HEK293 (cell line): ENCODE data around the gene CDKAL1.
A peak's percentile ranks its signal among the peaks of the same experiment; 100 is the strongest.
"Not testable (repeated sequence)": the region's sequence is repeated elsewhere in the genome, so short reads cannot be mapped to it uniquely, and the experiment has no call there.

Source experiments
- CTCF ChIA-PET: fragments of 350-600 bp; formaldehyde crosslinking; extraction: SDS; loops from one replicate; lab custom pipeline; 2021; ENCODE audit warnings: antibody characterized with exemption; lab: Yijun Ruan, JAX
- POLR2A ChIA-PET: fragments of 300-600 bp; formaldehyde crosslinking; extraction: SDS; loops from one replicate; lab custom pipeline; 2020; ENCODE audit warnings: antibody characterized with exemption, inconsistent platforms; lab: Yijun Ruan, JAX
- H3K27ac ChIP-seq: fragments of 200-500 bp; sonication (Bioruptor generic); 2 replicates; pipeline ENCODE4 v1.5.1; 2014; ENCODE audit warnings: low read depth, low read length, control low read depth, inconsistent platforms; ENCODE audit errors: extremely low read depth
- H3K36me3 ChIP-seq, 2 experiments: fragments of 200-500 bp in 1 of 2; sonication (Bioruptor generic) in 1 of 2; 1 replicate in 1 of 2; 2 replicates in 1 of 2; pipeline ENCODE4 v1.5.1; 2014 to 2017; ENCODE audit warnings: inconsistent platforms in 2 of 2, low read length in 2 of 2; ENCODE audit not compliant: control insufficient read depth in 2 of 2, insufficient read depth in 1 of 2
- H3K4me1 ChIP-seq: fragments of 200-500 bp; sonication (Bioruptor generic); 2 replicates; pipeline ENCODE4 v1.5.1; 2014; ENCODE audit warnings: mild to moderate bottlenecking, low read length, inconsistent platforms; ENCODE audit not compliant: control insufficient read depth, insufficient read depth
- H3K4me3 ChIP-seq: 2 replicates; pipeline ENCODE4 v1.5.1; 2011; ENCODE audit warnings: low read depth, mild to moderate bottlenecking, control low read depth, low read length, moderate library complexity
- H3K9me3 ChIP-seq: fragments of 200-500 bp; sonication (Bioruptor generic); 2 replicates; pipeline ENCODE4 v1.5.1; 2014; ENCODE audit warnings: low read depth, low read length, inconsistent platforms; ENCODE audit not compliant: control insufficient read depth, insufficient read depth
- BCL11A ChIP-seq: fragments of 450-650 bp; formaldehyde crosslinking; IDR thresholded peaks from 2 replicates; pipeline ENCODE4 v1.5.1; 2016; ENCODE audit warnings: low read depth, missing biosample characterization, missing genetic modification characterization
- IKZF3 ChIP-seq: fragments of 450-650 bp; IDR thresholded peaks from 2 replicates; pipeline ENCODE4 v1.5.0; 2018; ENCODE audit warnings: missing biosample characterization, mild to moderate bottlenecking, missing genetic modification characterization, moderate library complexity
- SP2 ChIP-seq: fragments of 450-650 bp; formaldehyde crosslinking; IDR thresholded peaks from 2 replicates; pipeline ENCODE4 v1.5.1; 2016; ENCODE audit warnings: missing biosample characterization, missing genetic modification characterization
- ZFP3 ChIP-seq: fragments of 450-650 bp; formaldehyde crosslinking; IDR thresholded peaks from 2 replicates; pipeline ENCODE4 v1.5.1; 2016; ENCODE audit warnings: low read depth, missing biosample characterization, missing genetic modification characterization
- ZNF10 ChIP-seq: fragments of 450-650 bp; formaldehyde crosslinking; IDR thresholded peaks from 2 replicates; pipeline ENCODE4 v1.5.1; 2017; ENCODE audit warnings: missing biosample characterization, missing genetic modification characterization
- ZNF121 ChIP-seq: fragments of 450-650 bp; formaldehyde crosslinking; IDR thresholded peaks from 2 replicates; pipeline ENCODE4 v1.5.1; 2016; ENCODE audit warnings: missing biosample characterization, missing genetic modification characterization
- ZNF146 ChIP-seq: fragments of 450-650 bp; formaldehyde crosslinking; IDR thresholded peaks from 2 replicates; pipeline ENCODE4 v1.5.1; 2016; ENCODE audit warnings: missing biosample characterization, missing genetic modification characterization
- ZNF157 ChIP-seq: fragments of 450-650 bp; formaldehyde crosslinking; IDR thresholded peaks from 2 replicates; pipeline ENCODE4 v1.5.1; 2016; ENCODE audit warnings: missing biosample characterization, missing genetic modification characterization
- ZNF221 ChIP-seq: fragments of 450-650 bp; formaldehyde crosslinking; IDR thresholded peaks from 2 replicates; pipeline ENCODE4 v1.5.1; 2017; ENCODE audit warnings: missing biosample characterization, missing genetic modification characterization, borderline replicate concordance
- ZNF266 ChIP-seq: fragments of 450-650 bp; formaldehyde crosslinking; IDR thresholded peaks from 2 replicates; pipeline ENCODE4 v1.5.1; 2016; ENCODE audit warnings: missing biosample characterization, missing genetic modification characterization, low read depth
- ZNF335 ChIP-seq: fragments of 450-650 bp; formaldehyde crosslinking; conservative IDR thresholded peaks from 2 replicates; pipeline ENCODE4 v1.5.1; 2016; ENCODE audit warnings: missing biosample characterization, missing genetic modification characterization
- ZNF404 ChIP-seq: fragments of 450-650 bp; formaldehyde crosslinking; IDR thresholded peaks from 2 replicates; pipeline ENCODE4 v1.5.1; 2017; ENCODE audit warnings: missing biosample characterization, missing genetic modification characterization
- ZNF561 ChIP-seq: fragments of 450-650 bp; IDR thresholded peaks from 2 replicates; pipeline ENCODE4 v1.5.1; 2018; ENCODE audit warnings: missing biosample characterization, missing genetic modification characterization, borderline replicate concordance
- ZNF596 ChIP-seq: fragments of 450-650 bp; IDR thresholded peaks from 2 replicates; pipeline ENCODE4 v1.5.0; 2018; ENCODE audit warnings: missing biosample characterization, mild to moderate bottlenecking, missing genetic modification characterization, moderate library complexity
- ZNF623 ChIP-seq: fragments of 450-650 bp; formaldehyde crosslinking; IDR thresholded peaks from 2 replicates; pipeline ENCODE4 v1.5.1; 2016; ENCODE audit warnings: missing biosample characterization, missing genetic modification characterization
- ZNF629 ChIP-seq: fragments of 450-650 bp; formaldehyde crosslinking; IDR thresholded peaks from 2 replicates; pipeline ENCODE4 v1.5.1; 2017; ENCODE audit warnings: missing biosample characterization, missing genetic modification characterization
- ZNF664 ChIP-seq: fragments of 450-650 bp; formaldehyde crosslinking; IDR thresholded peaks from 2 replicates; pipeline ENCODE4 v1.5.1; 2016; ENCODE audit warnings: missing biosample characterization, missing genetic modification characterization
- ZNF792 ChIP-seq: fragments of 450-650 bp; formaldehyde crosslinking; IDR thresholded peaks from 2 replicates; pipeline ENCODE4 v1.5.1; 2016; ENCODE audit warnings: missing biosample characterization, missing genetic modification characterization
- ZNF830 ChIP-seq: fragments of 450-650 bp; IDR thresholded peaks from 2 replicates; pipeline ENCODE4 v1.5.0; 2018; ENCODE audit warnings: missing biosample characterization, missing genetic modification characterization, low read depth, mild to moderate bottlenecking, moderate library complexity
- ZNF843 ChIP-seq: fragments of 450-650 bp; formaldehyde crosslinking; IDR thresholded peaks from 2 replicates; pipeline ENCODE4 v1.5.1; 2016; ENCODE audit warnings: missing biosample characterization, missing genetic modification characterization
- ZSCAN16 ChIP-seq: fragments of 450-650 bp; formaldehyde crosslinking; IDR thresholded peaks from 2 replicates; pipeline ENCODE4 v1.5.1; 2016; ENCODE audit warnings: missing biosample characterization, missing genetic modification characterization
- ZXDB ChIP-seq: fragments of 450-650 bp; formaldehyde crosslinking; IDR thresholded peaks from 2 replicates; pipeline ENCODE4 v1.5.1; 2016; ENCODE audit warnings: missing biosample characterization, missing genetic modification characterization
- TF ChIP-seq, protein P1 (sequence below): fragments of 450-650 bp; formaldehyde crosslinking; IDR thresholded peaks from 2 replicates; pipeline ENCODE4 v1.5.1; 2016; ENCODE audit warnings: missing biosample characterization, missing genetic modification characterization
- TF ChIP-seq, protein P2 (sequence below): fragments of 450-650 bp; formaldehyde crosslinking; IDR thresholded peaks from 2 replicates; pipeline ENCODE4 v1.5.1; 2016; ENCODE audit warnings: missing biosample characterization, missing genetic modification characterization
- TF ChIP-seq, protein P3 (sequence below): fragments of 450-650 bp; formaldehyde crosslinking; IDR thresholded peaks from 2 replicates; pipeline ENCODE4 v1.5.1; 2017; ENCODE audit warnings: missing biosample characterization, missing genetic modification characterization
- TF ChIP-seq, protein P4 (sequence below): fragments of 450-650 bp; formaldehyde crosslinking; IDR thresholded peaks from 2 replicates; pipeline ENCODE4 v1.5.1; 2016; ENCODE audit warnings: missing biosample characterization, missing genetic modification characterization

The CDKAL1 gene

DNA sequence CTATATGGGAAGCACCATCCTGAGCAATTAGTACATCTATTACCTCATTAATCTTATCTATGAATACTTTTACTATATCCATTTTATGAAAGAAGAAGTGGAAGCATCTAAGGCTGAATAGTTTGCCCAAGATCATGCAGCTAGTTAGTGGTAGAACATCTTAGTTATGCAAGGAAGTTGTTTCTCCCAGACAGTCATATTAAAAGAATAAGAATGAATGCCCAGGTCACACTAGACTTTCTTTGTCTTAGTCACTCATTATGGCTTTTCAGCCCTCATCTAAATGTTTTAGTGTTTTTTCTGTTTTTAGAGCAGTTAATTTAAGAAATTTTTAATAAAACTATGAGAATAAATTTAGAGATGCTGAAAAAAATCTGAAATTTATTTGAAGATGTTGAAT, 517.5 kb downstream of the CDKAL1 start (continued):
- TF ChIP-seq ZNF157: no peak
- TF ChIP-seq ZNF404 (tag by site-specific recombination): no peak
- no peak for TF ChIP-seq SP2 (tag by site-specific recombination)

DNA sequence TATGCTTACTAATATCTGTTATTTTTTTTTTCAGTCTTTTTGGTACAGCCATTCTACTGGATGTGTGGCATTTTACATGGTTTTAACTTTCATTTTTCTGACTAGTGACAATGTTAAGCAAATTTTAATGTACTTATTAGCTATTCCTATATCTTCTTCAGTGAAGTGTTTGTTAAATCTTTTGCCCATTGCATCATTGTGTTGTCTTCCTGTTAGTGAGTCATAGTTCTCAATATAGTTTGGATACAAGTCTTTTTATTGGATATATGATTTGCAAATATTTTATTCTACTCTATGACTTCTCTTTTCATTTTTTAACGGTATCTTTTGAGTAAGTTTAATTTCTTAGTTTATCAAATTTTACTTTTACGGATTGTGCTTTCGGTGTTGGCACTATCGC, 519.4 kb downstream of the CDKAL1 start:
- Histone ChIP-seq H3K36me3 (no peaks in the 10 kb centered on the region), H3K4me3 (no peak overlapping the region), H3K4me1 (no peaks in the 10 kb centered on the region)
- POLR2A ChIA-PET: no interaction called here
- TF ChIP-seq ZXDB (tag by site-specific recombination) (no peak), ZNF561 (no peak), ZNF664 (no peak), IKZF3 (no peak), ZSCAN16 (tag by site-specific recombination) (no peak)
- TF ChIP-seq, protein P1, sequence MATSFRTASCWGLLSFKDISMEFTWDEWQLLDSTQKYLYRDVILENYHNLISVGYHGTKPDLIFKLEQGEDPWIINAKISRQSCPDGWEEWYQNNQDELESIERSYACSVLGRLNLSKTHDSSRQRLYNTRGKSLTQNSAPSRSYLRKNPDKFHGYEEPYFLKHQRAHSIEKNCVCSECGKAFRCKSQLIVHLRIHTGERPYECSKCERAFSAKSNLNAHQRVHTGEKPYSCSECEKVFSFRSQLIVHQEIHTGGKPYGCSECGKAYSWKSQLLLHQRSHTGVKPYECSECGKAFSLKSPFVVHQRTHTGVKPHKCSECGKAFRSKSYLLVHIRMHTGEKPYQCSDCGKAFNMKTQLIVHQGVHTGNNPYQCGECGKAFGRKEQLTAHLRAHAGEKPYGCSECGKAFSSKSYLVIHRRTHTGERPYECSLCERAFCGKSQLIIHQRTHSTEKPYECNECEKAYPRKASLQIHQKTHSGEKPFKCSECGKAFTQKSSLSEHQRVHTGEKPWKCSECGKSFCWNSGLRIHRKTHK (tag by site-specific recombination): no peak
- TF ChIP-seq, protein P2, sequence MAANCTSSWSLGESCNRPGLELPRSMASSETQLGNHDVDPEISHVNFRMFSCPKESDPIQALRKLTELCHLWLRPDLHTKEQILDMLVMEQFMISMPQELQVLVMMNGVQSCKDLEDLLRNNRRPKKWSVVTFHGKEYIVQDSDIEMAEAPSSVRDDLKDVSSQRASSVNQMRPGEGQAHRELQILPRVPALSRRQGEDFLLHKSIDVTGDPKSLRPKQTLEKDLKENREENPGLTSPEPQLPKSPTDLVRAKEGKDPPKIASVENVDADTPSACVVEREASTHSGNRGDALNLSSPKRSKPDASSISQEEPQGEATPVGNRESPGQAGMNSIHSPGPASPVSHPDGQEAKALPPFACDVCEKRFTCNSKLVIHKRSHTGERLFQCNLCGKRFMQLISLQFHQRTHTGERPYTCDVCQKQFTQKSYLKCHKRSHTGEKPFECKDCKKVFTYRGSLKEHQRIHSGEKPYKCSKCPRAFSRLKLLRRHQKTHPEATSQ: no peak
- TF ChIP-seq, all 188 proteins: peak for 0
- CTCF ChIA-PET: interaction anchor here (0.7 kb wide), 1 partner anchor 925 kb away, joined by 3 read pairs; no protein-coding TSS in a partner anchor
- H3K27ac ChIP-seq: no peak overlapping the region
- H3K9me3 ChIP-seq: no peaks in the 10 kb centered on the region

DNA sequence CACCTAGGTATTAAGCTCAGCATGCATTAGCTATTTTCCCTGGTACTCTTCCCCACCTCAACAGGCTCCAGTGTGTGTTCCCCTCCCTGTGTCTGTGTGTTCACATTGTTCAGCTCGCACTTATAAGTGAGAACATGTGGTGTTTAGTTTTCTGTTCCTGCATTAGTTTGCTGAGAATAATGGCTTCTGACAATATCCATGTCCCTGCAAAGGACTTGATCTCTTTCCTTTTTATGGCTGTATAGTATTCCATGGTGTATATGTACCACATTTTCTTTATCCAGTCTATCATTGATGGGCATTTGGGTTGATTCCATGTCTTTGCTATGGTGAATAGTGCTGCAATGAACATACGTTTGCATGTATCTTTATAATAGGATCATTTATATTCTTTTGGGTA, 521.2 kb downstream of the CDKAL1 start:
- H3K9me3 ChIP-seq, H3K27ac ChIP-seq, H3K4me3 ChIP-seq, H3K36me3 ChIP-seq, CTCF ChIA-PET, POLR2A ChIA-PET: not testable (repeated sequence)
- TF ChIP-seq ZNF146 (tag by site-specific recombination): peak; percentile 72; the same call in 1 of the 2 replicates
- TF ChIP-seq, all 188 proteins: peak for 1; not testable (repeated sequence) for 187
- H3K4me1 ChIP-seq: not testable (repeated sequence)

DNA sequence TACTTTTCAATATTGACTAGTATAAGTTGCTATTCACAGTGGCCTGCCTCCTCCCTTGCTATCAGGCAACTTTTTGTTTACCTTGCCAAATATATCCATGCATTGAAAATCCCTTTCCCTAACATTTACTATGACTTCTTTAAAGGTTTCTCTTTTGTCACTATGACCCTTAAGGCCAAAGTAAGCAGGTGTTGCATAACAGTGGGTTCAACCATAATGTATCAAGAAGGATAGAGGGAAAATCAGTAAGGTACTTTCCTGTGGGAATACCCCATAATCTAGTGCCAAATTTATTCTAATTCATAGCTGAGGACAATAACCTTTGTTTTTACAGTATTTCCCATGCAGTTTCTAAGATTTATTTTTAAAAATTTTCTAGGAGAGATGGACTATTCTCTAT, 527.6 kb downstream of the CDKAL1 start:
- ChIA-PET POLR2A (no interaction called here), CTCF (interaction anchor here (0.5 to 0.7 kb wide), 2 partner anchors 10 to 1833 kb away, joined by 3 read pairs; no protein-coding TSS in a partner anchor)
- no peak overlapping the region for H3K4me3 ChIP-seq
- TF ChIP-seq ZFP3: no peak
- TF ChIP-seq ZNF10: no peak
- TF ChIP-seq ZNF830 (tag by site-specific recombination): no peak
- no peak for TF ChIP-seq ZNF221
- TF ChIP-seq ZNF664: no peak
- TF ChIP-seq, protein P3, sequence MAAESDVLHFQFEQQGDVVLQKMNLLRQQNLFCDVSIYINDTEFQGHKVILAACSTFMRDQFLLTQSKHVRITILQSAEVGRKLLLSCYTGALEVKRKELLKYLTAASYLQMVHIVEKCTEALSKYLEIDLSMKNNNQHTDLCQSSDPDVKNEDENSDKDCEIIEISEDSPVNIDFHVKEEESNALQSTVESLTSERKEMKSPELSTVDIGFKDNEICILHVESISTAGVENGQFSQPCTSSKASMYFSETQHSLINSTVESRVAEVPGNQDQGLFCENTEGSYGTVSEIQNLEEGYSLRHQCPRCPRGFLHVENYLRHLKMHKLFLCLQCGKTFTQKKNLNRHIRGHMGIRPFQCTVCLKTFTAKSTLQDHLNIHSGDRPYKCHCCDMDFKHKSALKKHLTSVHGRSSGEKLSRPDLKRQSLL (tag by site-specific recombination): no peak
- TF ChIP-seq ZNF335 (tag by site-specific recombination): no peak
- no peak for TF ChIP-seq ZNF792 (tag by site-specific recombination)
- TF ChIP-seq ZNF629 (tag by site-specific recombination): no peak
- TF ChIP-seq, protein P4, sequence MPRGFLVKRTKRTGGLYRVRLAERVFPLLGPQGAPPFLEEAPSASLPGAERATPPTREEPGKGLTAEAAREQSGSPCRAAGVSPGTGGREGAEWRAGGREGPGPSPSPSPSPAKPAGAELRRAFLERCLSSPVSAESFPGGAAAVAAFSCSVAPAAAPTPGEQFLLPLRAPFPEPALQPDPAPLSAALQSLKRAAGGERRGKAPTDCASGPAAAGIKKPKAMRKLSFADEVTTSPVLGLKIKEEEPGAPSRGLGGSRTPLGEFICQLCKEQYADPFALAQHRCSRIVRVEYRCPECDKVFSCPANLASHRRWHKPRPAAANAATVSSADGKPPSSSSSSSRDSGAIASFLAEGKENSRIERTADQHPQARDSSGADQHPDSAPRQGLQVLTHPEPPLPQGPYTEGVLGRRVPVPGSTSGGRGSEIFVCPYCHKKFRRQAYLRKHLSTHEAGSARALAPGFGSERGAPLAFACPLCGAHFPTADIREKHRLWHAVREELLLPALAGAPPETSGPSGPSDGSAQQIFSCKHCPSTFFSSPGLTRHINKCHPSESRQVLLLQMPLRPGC: no peak
- no peak for TF ChIP-seq ZNF623
- no peak for TF ChIP-seq BCL11A (tag by site-specific recombination)
- no peak for TF ChIP-seq ZNF121 (tag by site-specific recombination)
- no peak for TF ChIP-seq ZNF843
- TF ChIP-seq ZNF266 (tag by site-specific recombination): no peak
- TF ChIP-seq ZNF596: no peak

More for the DNA sequence above, 527.6 kb downstream of the CDKAL1 start:
- Histone ChIP-seq H3K9me3 (no peaks in the 10 kb centered on the region), H3K27ac (no peak overlapping the region), H3K4me1 (no peaks in the 10 kb centered on the region), H3K36me3 (no peaks in the 10 kb centered on the region)
